HG03095 (cell line): ENCODE results near the gene FSIP2.
"Not testable (repeated sequence)": the region's sequence is repeated elsewhere in the genome, so short reads cannot be mapped to it uniquely, and the experiment has no call there.

Experiments used
- ATAC-seq: cut with Tn5 transposase; IDR thresholded peaks from one replicate; pipeline ENCODE4 v1.9.1; 2021; ENCODE audit warnings: moderate library complexity; ENCODE audit not compliant: unreplicated experiment

The FSIP2 gene

GRCh38 chr2:185806783-185807182 lies 68.2 kb downstream of the FSIP2 start:
- ATAC-seq, result no peak

GRCh38 chr2:185807351-185807750 lies 68.7 kb downstream of the FSIP2 start:
- no peak for ATAC-seq

GRCh38 chr2:185811580-185811979 lies 73.0 kb downstream of the FSIP2 start:
- no peak for ATAC-seq

- ATAC-seq, result no peak
Measured at GRCh38 chr2:185813707-185814106, 75.1 kb downstream of the FSIP2 start.

- no peak for ATAC-seq
Measured at GRCh38 chr2:185817991-185818390, 79.4 kb downstream of the FSIP2 start.

- no peak for ATAC-seq
Measured at GRCh38 chr2:185821467-185821866, 82.9 kb downstream of the FSIP2 start.

GRCh38 chr2:185823773-185824172 lies 85.2 kb downstream of the FSIP2 start:
- ATAC-seq, result no peak

GRCh38 chr2:185825557-185825956 lies 87.0 kb downstream of the FSIP2 start:
- ATAC-seq, result no peak

GRCh38 chr2:185828326-185828725 lies 89.7 kb downstream of the FSIP2 start:
- no peak for ATAC-seq

- ATAC-seq, result no peak
Measured at GRCh38 chr2:185833864-185834263, 95.3 kb downstream of the FSIP2 start.

- no peak for ATAC-seq
Measured at GRCh38 chr2:185835974-185836373, 97.4 kb downstream of the FSIP2 start.

GRCh38 chr2:185854885-185855284 lies 116.3 kb downstream of the FSIP2 start:
- no peak for ATAC-seq

- ATAC-seq, result no peak
Measured at GRCh38 chr2:185857691-185858090, 119.1 kb downstream of the FSIP2 start.

- no peak for ATAC-seq
Measured at GRCh38 chr2:185859506-185859905, 120.9 kb downstream of the FSIP2 start.

- ATAC-seq, result no peak
Measured at GRCh38 chr2:185860321-185860720, 121.7 kb downstream of the FSIP2 start.

GRCh38 chr2:185862657-185863398 lies 124.2 kb downstream of the FSIP2 start:
- no peak for ATAC-seq

- ATAC-seq, result not testable (repeated sequence)
Measured at GRCh38 chr2:185864468-185865260, 126.1 kb downstream of the FSIP2 start.

GRCh38 chr2:185875136-185875931 lies 136.7 kb downstream of the FSIP2 start:
- no peak for ATAC-seq

- no peak for ATAC-seq
Measured at GRCh38 chr2:185876234-185876633, 137.6 kb downstream of the FSIP2 start.

GRCh38 chr2:185880396-185880795 lies 141.8 kb downstream of the FSIP2 start:
- ATAC-seq, result no peak
